Cortex of kidney (tissue), 1 donor: ENCODE measurements around the gene TM7SF2.

ENCODE experiments used
- DNase-seq: peaks from one replicate; lab custom pipeline; 2025; lab: John Stamatoyannopoulos, UW

The TM7SF2 gene

GRCh38 chr11:65157336-65157735 is 45.7 kb downstream of the TM7SF2 start:
- DNase-seq = no peak

GRCh38 chr11:65159012-65159411 is 47.3 kb downstream of the TM7SF2 start:
- no peak for DNase-seq

- DNase-seq = no peak
Measured at GRCh38 chr11:65160643-65161042, 49.0 kb downstream of the TM7SF2 start.

- no peak for DNase-seq
Measured at GRCh38 chr11:65163684-65164083, 52.0 kb downstream of the TM7SF2 start.
